Hepatocyte (in vitro differentiated cells): ENCODE results near the gene CHCT1.

Source experiments
- EZH2 ChIP-seq: fragments of 200-600 bp; sonication (generic); IDR thresholded peaks from 2 replicates; pipeline ENCODE4 v1.6.1; 2016; ENCODE audit warnings: antibody characterized with exemption, mild to moderate bottlenecking, borderline replicate concordance
- TF ChIP-seq, protein P1 (sequence below): fragments of 200-600 bp; sonication (generic); IDR thresholded peaks from 2 replicates; pipeline ENCODE4 v1.5.1; 2016; ENCODE audit warnings: antibody characterized with exemption, mild to moderate bottlenecking; ENCODE audit not compliant: poor library complexity

DNA sequence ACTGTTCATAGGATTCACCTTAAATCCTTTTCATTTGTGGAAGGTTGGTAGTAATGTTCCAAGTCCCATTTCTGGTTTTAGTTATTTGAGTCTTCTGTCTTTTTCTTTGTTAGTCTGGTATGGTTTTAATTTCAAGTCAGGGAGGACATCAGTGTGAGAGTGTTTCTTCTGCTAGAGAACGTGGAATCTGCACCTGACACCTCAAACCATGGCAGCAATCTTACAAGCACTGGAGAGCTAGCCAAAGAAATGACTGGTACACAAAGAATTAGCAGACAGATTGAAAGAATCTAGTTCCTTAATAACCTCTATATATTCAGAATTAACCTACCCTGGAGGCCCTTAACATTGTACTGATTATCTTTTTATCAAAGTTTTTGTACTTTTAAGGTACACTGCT lies 50.2 kb downstream of the CHCT1 start:
- TF ChIP-seq, protein P1, sequence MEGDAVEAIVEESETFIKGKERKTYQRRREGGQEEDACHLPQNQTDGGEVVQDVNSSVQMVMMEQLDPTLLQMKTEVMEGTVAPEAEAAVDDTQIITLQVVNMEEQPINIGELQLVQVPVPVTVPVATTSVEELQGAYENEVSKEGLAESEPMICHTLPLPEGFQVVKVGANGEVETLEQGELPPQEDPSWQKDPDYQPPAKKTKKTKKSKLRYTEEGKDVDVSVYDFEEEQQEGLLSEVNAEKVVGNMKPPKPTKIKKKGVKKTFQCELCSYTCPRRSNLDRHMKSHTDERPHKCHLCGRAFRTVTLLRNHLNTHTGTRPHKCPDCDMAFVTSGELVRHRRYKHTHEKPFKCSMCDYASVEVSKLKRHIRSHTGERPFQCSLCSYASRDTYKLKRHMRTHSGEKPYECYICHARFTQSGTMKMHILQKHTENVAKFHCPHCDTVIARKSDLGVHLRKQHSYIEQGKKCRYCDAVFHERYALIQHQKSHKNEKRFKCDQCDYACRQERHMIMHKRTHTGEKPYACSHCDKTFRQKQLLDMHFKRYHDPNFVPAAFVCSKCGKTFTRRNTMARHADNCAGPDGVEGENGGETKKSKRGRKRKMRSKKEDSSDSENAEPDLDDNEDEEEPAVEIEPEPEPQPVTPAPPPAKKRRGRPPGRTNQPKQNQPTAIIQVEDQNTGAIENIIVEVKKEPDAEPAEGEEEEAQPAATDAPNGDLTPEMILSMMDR: no peak
- TF ChIP-seq EZH2: no peak
